Astrocyte of the spinal cord (primary cell): Measurements from ENCODE around the gene KAT6B.
"Not testable (repeated sequence)": the region's sequence is repeated elsewhere in the genome, so short reads cannot be mapped to it uniquely, and the experiment has no call there.

Experiments
- DNase-seq: peaks from one replicate; pipeline ENCODE4 v3.0.0; 2011; ENCODE audit warnings: low read depth, low spot score
- H3K4me3 ChIP-seq: 2 replicates; pipeline ENCODE4 v1.5.1; 2011; ENCODE audit warnings: low read depth, mild to moderate bottlenecking, low read length, moderate library complexity
- in situ Hi-C: cut with HindIII; loops from 2 replicates; pipeline ENCODE4 v1.10.0; 2017; ENCODE audit warnings: low sequenced_read_pairs
- TF ChIP-seq, protein P1 (sequence below): IDR thresholded peaks from 2 replicates; pipeline ENCODE4 v1.5.1; 2012; ENCODE audit warnings: low read depth, mild to moderate bottlenecking, low read length, inconsistent platforms

KAT6B gene

DNA sequence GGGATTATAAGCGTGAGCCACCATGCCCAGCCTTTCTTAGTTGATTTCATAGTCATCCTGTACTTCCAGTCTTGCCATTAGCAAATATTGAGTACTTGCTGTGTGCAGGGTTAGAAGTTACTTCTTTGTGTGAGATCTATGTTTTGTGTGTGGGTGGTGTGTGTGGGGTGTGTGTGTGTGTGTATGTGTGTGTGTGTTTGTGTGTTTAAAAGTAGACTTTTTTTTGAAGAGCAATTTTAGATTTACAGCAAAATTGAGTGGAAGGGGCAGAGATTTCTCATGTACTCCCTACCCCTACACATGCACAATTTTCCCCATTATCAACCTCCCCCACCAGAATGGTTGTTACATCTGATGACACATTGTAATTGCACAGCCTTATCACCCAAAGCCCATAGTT lies 48.2 kb downstream of the KAT6B start:
- in situ Hi-C loops, result no loop called here

DNA sequence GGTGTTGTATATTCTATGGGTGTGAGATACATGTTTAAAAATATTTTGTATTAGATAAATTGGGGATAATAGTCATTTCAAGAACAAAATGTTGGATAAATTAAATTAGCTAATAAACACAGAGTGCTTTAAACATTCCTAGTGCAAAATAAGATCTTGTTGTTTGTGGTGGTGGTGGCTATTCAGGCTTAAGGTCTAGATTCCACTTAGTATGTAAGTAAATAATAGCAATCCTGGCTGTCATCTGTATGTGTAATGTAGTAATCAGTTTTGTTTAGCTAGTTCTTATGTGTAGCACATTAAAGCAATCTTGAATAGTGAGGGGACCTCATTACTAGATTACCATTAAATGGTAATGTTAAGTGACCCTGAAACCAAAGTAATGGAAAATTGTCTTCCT lies 48.7 kb downstream of the KAT6B start:
- in situ Hi-C loops, result no loop called here
- no peak overlapping the region for H3K4me3 ChIP-seq
- DNase-seq, result no peak
- TF ChIP-seq, protein P1, sequence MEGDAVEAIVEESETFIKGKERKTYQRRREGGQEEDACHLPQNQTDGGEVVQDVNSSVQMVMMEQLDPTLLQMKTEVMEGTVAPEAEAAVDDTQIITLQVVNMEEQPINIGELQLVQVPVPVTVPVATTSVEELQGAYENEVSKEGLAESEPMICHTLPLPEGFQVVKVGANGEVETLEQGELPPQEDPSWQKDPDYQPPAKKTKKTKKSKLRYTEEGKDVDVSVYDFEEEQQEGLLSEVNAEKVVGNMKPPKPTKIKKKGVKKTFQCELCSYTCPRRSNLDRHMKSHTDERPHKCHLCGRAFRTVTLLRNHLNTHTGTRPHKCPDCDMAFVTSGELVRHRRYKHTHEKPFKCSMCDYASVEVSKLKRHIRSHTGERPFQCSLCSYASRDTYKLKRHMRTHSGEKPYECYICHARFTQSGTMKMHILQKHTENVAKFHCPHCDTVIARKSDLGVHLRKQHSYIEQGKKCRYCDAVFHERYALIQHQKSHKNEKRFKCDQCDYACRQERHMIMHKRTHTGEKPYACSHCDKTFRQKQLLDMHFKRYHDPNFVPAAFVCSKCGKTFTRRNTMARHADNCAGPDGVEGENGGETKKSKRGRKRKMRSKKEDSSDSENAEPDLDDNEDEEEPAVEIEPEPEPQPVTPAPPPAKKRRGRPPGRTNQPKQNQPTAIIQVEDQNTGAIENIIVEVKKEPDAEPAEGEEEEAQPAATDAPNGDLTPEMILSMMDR, result no peak

More for the DNA sequence above, 48.2 kb downstream of the KAT6B start:
- TF ChIP-seq, protein P1, result no peak
- no peak overlapping the region for H3K4me3 ChIP-seq
- no peak for DNase-seq

DNA sequence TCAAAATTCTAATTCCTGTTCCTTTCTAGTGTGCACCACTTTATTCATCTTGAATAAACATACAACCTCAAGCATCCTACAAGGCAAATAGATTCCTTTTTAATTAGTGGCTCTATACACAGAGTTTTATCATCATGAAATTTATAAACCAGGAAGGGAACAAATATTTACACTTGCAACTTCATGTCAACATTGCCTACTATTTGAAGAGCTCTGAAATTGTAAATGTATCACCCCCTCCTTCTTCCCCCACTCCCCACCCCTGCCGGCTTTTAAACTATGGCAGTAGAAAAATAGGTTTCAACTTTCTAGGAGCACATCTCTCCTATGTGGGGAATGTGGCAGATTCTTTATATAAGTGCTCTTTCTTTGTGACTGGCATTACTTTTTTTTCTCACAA lies 49.6 kb downstream of the KAT6B start:
- TF ChIP-seq, protein P1, result no peak
- no peak overlapping the region for H3K4me3 ChIP-seq
- no peak for DNase-seq
- in situ Hi-C loops, result no loop called here

DNA sequence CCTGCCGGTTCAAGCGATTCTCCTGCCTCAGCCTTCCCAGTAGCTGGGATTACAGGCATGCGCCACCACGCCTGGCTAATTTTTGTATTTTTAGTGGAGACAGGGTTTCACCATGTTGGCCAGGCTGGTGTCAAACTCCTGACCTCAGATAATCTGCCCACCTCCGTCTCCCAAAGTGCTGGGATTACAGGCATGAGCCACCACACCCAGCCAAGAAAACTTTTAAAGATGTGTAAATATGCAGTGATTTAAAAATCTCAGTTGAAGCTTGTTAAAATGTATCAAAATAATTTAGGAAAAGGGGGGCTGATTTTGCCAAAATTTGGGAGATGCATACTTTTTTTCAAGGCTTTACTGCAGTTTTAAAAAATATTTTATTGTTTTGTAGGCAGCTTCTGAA lies 50.7 kb downstream of the KAT6B start:
- H3K4me3 ChIP-seq, DNase-seq, in situ Hi-C loops: not testable (repeated sequence)

DNA sequence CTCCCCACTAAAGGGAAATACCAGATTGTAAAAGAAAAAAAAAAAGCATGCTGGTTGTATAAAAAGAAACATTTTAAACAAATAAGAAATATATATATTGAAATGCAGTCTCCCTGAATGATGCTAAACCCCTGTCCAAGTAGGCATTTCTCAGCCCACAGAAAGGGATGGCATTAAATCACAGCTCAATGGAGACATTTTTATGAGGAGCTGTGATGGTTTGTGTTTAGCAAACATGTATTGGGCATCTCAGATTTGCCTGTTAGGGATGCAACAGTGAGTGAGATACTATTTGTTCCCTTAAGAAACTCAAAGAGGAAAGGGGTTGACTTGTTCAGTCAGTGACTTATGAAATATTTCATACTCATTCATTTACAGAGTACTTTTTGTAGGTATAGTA lies 51.5 kb downstream of the KAT6B start:
- H3K4me3 ChIP-seq, result no peak overlapping the region
- TF ChIP-seq, protein P1, result no peak
- in situ Hi-C loops, result no loop called here
- DNase-seq, result no peak

DNA sequence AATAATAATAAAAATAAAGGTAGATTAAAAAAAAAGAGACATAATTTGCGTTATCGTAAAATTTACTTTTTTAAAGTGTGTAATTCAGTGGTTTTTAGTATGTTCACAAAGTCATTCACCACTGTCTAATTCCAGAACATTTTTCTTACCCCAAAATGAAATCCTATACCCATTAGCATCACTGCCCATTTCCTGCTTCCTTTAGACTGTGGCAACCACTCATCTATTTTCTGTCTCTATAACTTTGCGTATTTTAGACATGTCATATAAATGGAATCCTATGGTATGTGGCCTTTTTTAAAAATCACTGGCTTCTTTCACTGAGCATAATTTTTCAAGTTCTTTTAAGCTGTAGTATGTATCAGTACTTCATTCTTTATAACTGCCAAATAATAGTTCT lies 53.6 kb downstream of the KAT6B start:
- peak; percentile 44 for DNase-seq
- TF ChIP-seq, protein P1, result no peak
- H3K4me3 ChIP-seq, result no peak overlapping the region
- in situ Hi-C loops, result no loop called here

DNA sequence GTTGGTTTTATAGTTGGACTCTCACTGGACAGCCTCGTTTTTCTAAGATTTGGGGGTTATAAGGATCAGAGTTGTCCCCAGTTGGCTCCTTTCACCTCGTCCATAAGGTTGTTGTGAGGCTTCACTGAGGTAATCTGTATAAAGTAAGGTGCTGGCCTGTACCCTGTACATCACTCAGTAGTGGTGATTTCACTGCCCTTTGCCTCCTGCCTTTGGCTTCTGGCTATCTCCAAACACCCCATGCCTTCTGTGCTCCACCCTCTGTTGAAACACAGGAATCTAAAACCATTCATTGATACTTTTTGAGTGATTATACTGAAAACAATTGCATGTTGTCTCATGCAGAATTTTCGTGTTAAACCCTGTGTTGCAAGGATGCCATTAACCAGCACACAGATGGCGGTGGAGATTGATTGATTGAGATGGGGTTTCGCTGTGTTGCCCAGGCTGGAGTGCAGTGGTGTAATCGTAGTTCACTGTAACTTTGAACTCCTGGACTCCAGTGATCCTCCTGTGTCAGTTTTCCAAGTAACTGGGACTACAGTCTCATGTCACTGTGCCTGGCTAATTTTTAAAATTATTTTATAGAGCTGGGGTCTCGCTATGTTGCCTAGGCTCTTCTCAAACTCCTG lies 55.0 kb downstream of the KAT6B start:
- no peak for DNase-seq
- H3K4me3 ChIP-seq, result no peak overlapping the region
- TF ChIP-seq, protein P1, result no peak
- in situ Hi-C loops, result no loop called here
